Hematopoietic multipotent progenitor cell treated with erythropoietin and hydrocortisone succinate and interleukin-3 and kit ligand, for 6 days (in vitro differentiated cells): ENCODE data around the gene VIPR1.

Experiments used
- DNase-seq: peaks from one replicate; pipeline ENCODE4 v3.0.0-alpha.2; 2015

The VIPR1 gene

GRCh38 chr3:42495393-42495792 is 7.0 kb upstream of the VIPR1 start:
- no peak for DNase-seq

- DNase-seq, result no peak
Measured at GRCh38 chr3:42497009-42497731, 5.3 kb upstream of the VIPR1 start.

GRCh38 chr3:42498034-42498433 is 4.4 kb upstream of the VIPR1 start:
- no peak for DNase-seq

- DNase-seq, result no peak
Measured at GRCh38 chr3:42498791-42499477, 3.5 kb upstream of the VIPR1 start.

GRCh38 chr3:42499478-42499871 is 3.0 kb upstream of the VIPR1 start:
- DNase-seq, result no peak

- no peak for DNase-seq
Measured at GRCh38 chr3:42500091-42500490, 2.4 kb upstream of the VIPR1 start.

GRCh38 chr3:42500909-42501308 is 1.5 kb upstream of the VIPR1 start:
- DNase-seq, result no peak

- peak; percentile 19 for DNase-seq
Measured at GRCh38 chr3:42501321-42501680, 1.1 kb upstream of the VIPR1 start.

- peak; percentile 66 for DNase-seq
Measured at GRCh38 chr3:42501681-42502428, 588 bp upstream of the VIPR1 start.

- DNase-seq, result no peak
Measured at GRCh38 chr3:42503251-42503924, 945 bp downstream of the VIPR1 start.

GRCh38 chr3:42503957-42504333 is 1.5 kb downstream of the VIPR1 start:
- DNase-seq, result no peak

- no peak for DNase-seq
Measured at GRCh38 chr3:42504334-42505127, 2.1 kb downstream of the VIPR1 start.

- DNase-seq, result no peak
Measured at GRCh38 chr3:42505128-42505848, 2.8 kb downstream of the VIPR1 start.

- DNase-seq, result no peak
Measured at GRCh38 chr3:42505849-42506410, 3.5 kb downstream of the VIPR1 start.

GRCh38 chr3:42507252-42507651 is 4.8 kb downstream of the VIPR1 start:
- DNase-seq, result no peak

GRCh38 chr3:42507761-42508335 is 5.4 kb downstream of the VIPR1 start:
- DNase-seq, result no peak

GRCh38 chr3:42508562-42508961 is 6.1 kb downstream of the VIPR1 start:
- no peak for DNase-seq

- no peak for DNase-seq
Measured at GRCh38 chr3:42509111-42509510, 6.7 kb downstream of the VIPR1 start.

- no peak for DNase-seq
Measured at GRCh38 chr3:42510325-42510724, 7.9 kb downstream of the VIPR1 start.

GRCh38 chr3:42511201-42511600 is 8.8 kb downstream of the VIPR1 start:
- no peak for DNase-seq

- DNase-seq, result peak; percentile 28
Measured at GRCh38 chr3:42511736-42512135, 9.3 kb downstream of the VIPR1 start.
